B cell (primary cell): ENCODE data around the gene RBKS. TPM values are rescaled to one million over a fixed set of nuclear protein-coding genes. Genes with fewer than 3 reads are reported as not detected.

Source experiments
- ATAC-seq: fragments of 200-7000 bp; cut with Tn5 transposase; one replicate; pipeline ENCODE4 v1.10.0; 2021; ENCODE audit warnings: low read depth, mild to moderate bottlenecking, moderate number of reproducible peaks, moderate library complexity
- CTCF ChIA-PET: fragments of 350-600 bp; sonication (Branson Sonifier 250); formaldehyde crosslinking; loops from one replicate; lab custom pipeline; 2021; ENCODE audit warnings: antibody characterized with exemption, inconsistent platforms; lab: Charles Lee
- POLR2A ChIA-PET: fragments of 350-600 bp; sonication (Branson Sonifier 250); formaldehyde crosslinking; loops from one replicate; lab custom pipeline; 2021; ENCODE audit warnings: antibody characterized with exemption; lab: Charles Lee
- DNase-seq: peaks from one replicate; pipeline ENCODE4 v3.0.0; 2013
- H2AFZ ChIP-seq: 2 replicates; pipeline ENCODE4 v1.6.1; 2012; ENCODE audit warnings: mild to moderate bottlenecking, low read depth, low read length; ENCODE audit not compliant: insufficient read depth, poor library complexity, severe bottlenecking
- H3K27ac ChIP-seq, 2 donors: 1 replicate in 1 of 2; 2 replicates in 1 of 2; pipeline ENCODE4 v1.5.1; 2012 to 2013; ENCODE audit warnings: low read length in 2 of 2, mild to moderate bottlenecking in 2 of 2, moderate library complexity in 1 of 2
- H3K27me3 ChIP-seq, 4 experiments: fragments of 200-600 bp in 1 of 4; sonication (generic) in 1 of 4; replicated peaks in 1 of 4; 1 replicate in 2 of 4; 2 replicates in 2 of 4; pipeline versions ENCODE4 v1.6.1 to v1.7.0; 2013 to 2016; ENCODE audit warnings: low read length in 3 of 4, mild to moderate bottlenecking in 2 of 4, mixed read lengths in 1 of 4, moderate library complexity in 1 of 4; ENCODE audit not compliant: insufficient read depth in 4 of 4, control insufficient read depth in 3 of 4; ENCODE audit errors: control extremely low read depth in 1 of 4
- H3K36me3 ChIP-seq, 2 experiments: replicated peaks in 1 of 2; 1 replicate in 1 of 2; 2 replicates in 1 of 2; pipeline versions ENCODE4 v1.6.1 to v1.7.1; 2013; ENCODE audit warnings: low read length in 1 of 2; ENCODE audit not compliant: insufficient read depth in 2 of 2, control insufficient read depth in 1 of 2; ENCODE audit errors: control extremely low read depth in 1 of 2, extremely low read depth in 1 of 2
- H3K4me1 ChIP-seq, 2 donors: fragments of 200-600 bp in 1 of 2; sonication (generic) in 1 of 2; 1 replicate in 1 of 2; 2 replicates in 1 of 2; pipeline versions ENCODE4 v1.5.1 to v1.6.1; 2013 to 2017; ENCODE audit warnings: low read length in 2 of 2; ENCODE audit not compliant: control insufficient read depth in 2 of 2, insufficient read depth in 2 of 2
- H3K4me2 ChIP-seq: replicated peaks from 2 replicates; pipeline ENCODE3; 2012; ENCODE audit warnings: mild to moderate bottlenecking, low read depth, low read length; ENCODE audit not compliant: poor library complexity, severe bottlenecking
- H3K4me3 ChIP-seq, 5 experiments: fragments of 200-600 bp in 1 of 5; sonication (generic) in 1 of 5; 1 replicate in 3 of 5; 2 replicates in 2 of 5; pipeline versions ENCODE4 v1.5.1 to v1.7.0; 2011 to 2016; ENCODE audit warnings: low read length in 4 of 5, mild to moderate bottlenecking in 4 of 5, low read depth in 2 of 5, control low read depth in 1 of 5, moderate library complexity in 1 of 5; ENCODE audit not compliant: insufficient read depth in 1 of 5; ENCODE audit errors: control extremely low read depth in 1 of 5, extremely low read depth in 1 of 5
- H3K79me2 ChIP-seq: fragments of 200-600 bp; sonication (generic); one replicate; pipeline ENCODE4 v1.6.0; 2016; ENCODE audit warnings: low read length; ENCODE audit not compliant: control insufficient read depth, insufficient read depth
- H3K9ac ChIP-seq: fragments of 200-600 bp; sonication (generic); 2 replicates; pipeline ENCODE4 v1.6.1; 2017; ENCODE audit warnings: mild to moderate bottlenecking, low read length, moderate library complexity
- H3K9me3 ChIP-seq, 3 donors: one replicate each; pipeline versions ENCODE4 v1.6.1 to v1.7.1; 2013; ENCODE audit warnings: low read length in 2 of 3; ENCODE audit not compliant: control insufficient read depth in 2 of 3, insufficient read depth in 1 of 3; ENCODE audit errors: control extremely low read depth in 1 of 3
- H4K20me1 ChIP-seq: 2 replicates; pipeline ENCODE4 v1.6.0; 2012; ENCODE audit warnings: mild to moderate bottlenecking, low read length; ENCODE audit not compliant: insufficient read depth, control insufficient read depth, poor library complexity, severe bottlenecking
- H3K27ac Mint-ChIP-seq: one replicate; pipeline ENCODE4 v1.8.0; 2021; ENCODE audit warnings: mixed read lengths
- H3K27me3 Mint-ChIP-seq: one replicate; pipeline ENCODE4 v1.8.0; 2021; ENCODE audit warnings: mixed read lengths
- H3K4me1 Mint-ChIP-seq: one replicate; pipeline ENCODE4 v1.8.0; 2021; ENCODE audit warnings: mixed read lengths
- H3K4me3 Mint-ChIP-seq: one replicate; pipeline ENCODE4 v1.8.0; 2021; ENCODE audit warnings: mixed read lengths
- H3K9me3 Mint-ChIP-seq: one replicate; pipeline ENCODE4 v1.8.0; 2022; ENCODE audit warnings: mixed read lengths; ENCODE audit not compliant: insufficient read depth
- EZH2 ChIP-seq: IDR thresholded peaks from 2 replicates; pipeline ENCODE4 v1.6.1; 2012; ENCODE audit warnings: borderline replicate concordance, low read depth, mild to moderate bottlenecking, moderate library complexity, low read length; ENCODE audit not compliant: insufficient read depth, poor library complexity, severe bottlenecking
- WGBS: methylation state at CpG from one replicate; pipeline ENCODE4 v1.1.5; 2013; ENCODE audit warnings: missing lambda C conversion rate; ENCODE audit not compliant: insufficient coverage; 5-methylcytosine and 5-hydroxymethylcytosine counted together
- intact Hi-C: fragments of 100-400 bp; cut with micrococcal nuclease; formaldehyde crosslinking; loops from one replicate; pipeline ENCODE4 v1.10.0; 2022
- polyA plus RNA-seq: library from polyadenylated mRNA; depleted of rRNA; stranded (reverse); fragments of >200 nt; gene quantifications from 2 replicates; pipeline ENCODE4 v1.2.3, GENCODE V29; 2012
- total RNA-seq, 2 donors: library from RNA; stranded (reverse); fragments of 120-200 nt in 1 of 2; gene quantifications; 1 replicate in 1 of 2; 2 replicates in 1 of 2; pipeline versions ENCODE4 v1.2.3 to v1.2.4, GENCODE V29; 2013 to 2022
- TF ChIP-seq, protein P1 (sequence below): fragments of 200-600 bp; IDR thresholded peaks from one replicate; pipeline ENCODE4 v1.8.0; 2022; ENCODE audit warnings: antibody characterized with exemption, mild to moderate bottlenecking

Gene RBKS
- total and polyA plus RNA-seq, 2 donors (not counting 1 experiment from before 2014, with no cell fraction given): 6.4 to 9.2 TPM

DNA sequence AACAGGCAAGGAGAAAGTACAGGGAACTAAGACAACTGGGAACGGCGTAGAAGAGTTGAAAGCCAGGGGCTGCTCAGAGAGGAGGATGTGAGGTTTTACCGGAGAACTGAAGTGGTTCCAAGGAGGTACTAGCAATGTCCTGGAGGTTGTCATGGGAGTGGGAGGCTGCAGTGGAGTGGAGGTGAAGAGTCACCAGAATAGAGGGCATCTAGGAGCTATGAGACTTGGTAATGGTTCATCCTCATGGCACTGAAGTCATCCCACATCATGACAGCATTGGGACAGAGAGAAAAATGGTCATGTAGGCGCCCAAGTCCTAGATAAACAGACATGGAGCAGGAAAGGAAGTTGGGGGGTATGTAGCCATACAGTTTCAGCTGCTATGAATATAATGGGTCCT, 92.3 kb downstream of the RBKS start:
- Histone ChIP-seq H3K4me3 (no peak overlapping the region), H4K20me1 (no peaks in the 10 kb centered on the region), H3K79me2 (no peaks in the 10 kb centered on the region), H3K4me2 (no peak overlapping the region), H3K9ac (no peak overlapping the region), H2AFZ (no peak overlapping the region), H3K27ac (no peak overlapping the region), H3K9me3 (no peaks in the 10 kb centered on the region), H3K4me1 (no peaks in the 10 kb centered on the region), H3K27me3 (no peaks in the 10 kb centered on the region), H3K36me3 (no peaks in the 10 kb centered on the region)
- no peak overlapping the region for H3K4me3 Mint-ChIP-seq
- H3K27me3 Mint-ChIP-seq: no peaks in the 10 kb centered on the region
- DNase-seq (no peak), ATAC-seq (no peak)
- intact Hi-C loops: no loop called here
- H3K4me1 Mint-ChIP-seq: no peaks in the 10 kb centered on the region
- WGBS: 100% methylated on average over 3 of the region's 4 CpGs
- H3K9me3 Mint-ChIP-seq: no peaks in the 10 kb centered on the region
- CTCF ChIA-PET: no interaction called here
- H3K27ac Mint-ChIP-seq: no peak overlapping the region
- POLR2A ChIA-PET: no interaction called here
- TF ChIP-seq, protein P1, sequence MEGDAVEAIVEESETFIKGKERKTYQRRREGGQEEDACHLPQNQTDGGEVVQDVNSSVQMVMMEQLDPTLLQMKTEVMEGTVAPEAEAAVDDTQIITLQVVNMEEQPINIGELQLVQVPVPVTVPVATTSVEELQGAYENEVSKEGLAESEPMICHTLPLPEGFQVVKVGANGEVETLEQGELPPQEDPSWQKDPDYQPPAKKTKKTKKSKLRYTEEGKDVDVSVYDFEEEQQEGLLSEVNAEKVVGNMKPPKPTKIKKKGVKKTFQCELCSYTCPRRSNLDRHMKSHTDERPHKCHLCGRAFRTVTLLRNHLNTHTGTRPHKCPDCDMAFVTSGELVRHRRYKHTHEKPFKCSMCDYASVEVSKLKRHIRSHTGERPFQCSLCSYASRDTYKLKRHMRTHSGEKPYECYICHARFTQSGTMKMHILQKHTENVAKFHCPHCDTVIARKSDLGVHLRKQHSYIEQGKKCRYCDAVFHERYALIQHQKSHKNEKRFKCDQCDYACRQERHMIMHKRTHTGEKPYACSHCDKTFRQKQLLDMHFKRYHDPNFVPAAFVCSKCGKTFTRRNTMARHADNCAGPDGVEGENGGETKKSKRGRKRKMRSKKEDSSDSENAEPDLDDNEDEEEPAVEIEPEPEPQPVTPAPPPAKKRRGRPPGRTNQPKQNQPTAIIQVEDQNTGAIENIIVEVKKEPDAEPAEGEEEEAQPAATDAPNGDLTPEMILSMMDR: no peak
- TF ChIP-seq EZH2: no peak

DNA sequence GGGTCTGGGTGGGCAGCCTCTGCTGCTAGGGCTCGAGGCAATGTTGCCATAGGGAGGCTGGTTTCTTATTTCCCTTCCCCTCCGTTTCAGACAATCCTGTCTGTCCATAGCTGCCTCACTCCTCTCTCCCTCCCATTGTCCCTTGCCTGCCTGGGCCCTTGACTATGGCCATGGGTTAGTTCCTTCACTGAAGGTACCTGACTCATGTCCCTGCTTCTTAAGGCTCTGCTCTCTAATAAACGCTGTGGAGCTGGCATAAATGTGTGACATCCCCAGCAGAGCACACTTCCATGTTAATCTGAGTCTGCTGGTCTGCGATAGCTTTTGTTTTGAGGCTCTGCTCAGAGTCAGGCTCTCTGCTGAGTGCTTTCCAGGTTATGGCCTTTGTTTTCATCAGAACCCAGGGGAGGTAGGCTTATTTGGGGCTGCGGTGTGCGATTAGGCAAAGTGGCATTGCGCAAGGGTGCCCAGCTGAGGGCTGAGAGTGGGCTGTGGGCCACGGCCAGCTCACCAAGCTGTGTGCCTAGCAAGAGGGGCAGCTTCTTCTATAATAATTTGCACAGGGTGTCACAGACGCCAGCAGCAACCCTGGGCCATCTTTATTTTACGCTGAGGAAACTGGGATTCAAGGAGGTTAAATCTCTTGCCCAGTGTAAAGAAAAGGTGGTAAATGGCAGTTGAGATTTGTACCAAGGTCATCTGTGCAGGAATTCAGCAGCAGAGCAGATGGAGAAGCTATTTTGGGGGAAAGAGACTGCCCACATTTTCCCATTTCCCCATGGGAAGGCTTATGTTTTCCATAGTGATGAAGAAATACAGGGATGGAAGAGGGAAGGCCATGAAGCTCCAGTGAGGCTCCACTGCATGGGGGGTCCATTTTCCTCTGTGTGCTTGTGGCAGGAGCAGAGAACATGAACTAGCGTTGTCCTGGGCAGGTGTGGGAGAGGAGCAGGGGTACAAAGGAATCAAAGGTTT, 93.1 kb downstream of the RBKS start:
- DNase-seq (no peak), ATAC-seq (no peak)
- H3K27ac ChIP-seq: no peak overlapping the region
- H3K27me3 ChIP-seq: no peaks in the 10 kb centered on the region
- no peak overlapping the region for H3K4me3 Mint-ChIP-seq
- H3K9ac ChIP-seq: no peak overlapping the region
- H3K4me2 ChIP-seq: no peak overlapping the region
- no peaks in the 10 kb centered on the region for H3K4me1 ChIP-seq
- H4K20me1 ChIP-seq: no peaks in the 10 kb centered on the region
- H3K9me3 ChIP-seq: no peaks in the 10 kb centered on the region
- no peaks in the 10 kb centered on the region for H3K4me1 Mint-ChIP-seq
- WGBS: 88% methylated on average over 10 of the region's 11 CpGs
- ChIA-PET CTCF (no interaction called here), POLR2A (interaction anchor here (0.7 kb wide), 1 partner anchor 198 kb away, joined by 5 read pairs; no protein-coding TSS in a partner anchor)
- no peaks in the 10 kb centered on the region for H3K27me3 Mint-ChIP-seq
- H3K4me3 ChIP-seq: no peak overlapping the region
- TF ChIP-seq EZH2: no peak
- TF ChIP-seq, protein P1: no peak
- H3K27ac Mint-ChIP-seq: no peak overlapping the region
- no peaks in the 10 kb centered on the region for H3K9me3 Mint-ChIP-seq
- no peak overlapping the region for H2AFZ ChIP-seq
- H3K79me2 ChIP-seq: no peaks in the 10 kb centered on the region
- intact Hi-C loops: no loop called here
- no peaks in the 10 kb centered on the region for H3K36me3 ChIP-seq
